GM15510 (cell line): Measurements from ENCODE around the gene KIZ.

Experiments used
- POLR2A ChIP-seq: IDR thresholded peaks from 3 replicates; pipeline ENCODE4 v1.6.1; 2011; ENCODE audit warnings: borderline replicate concordance; ENCODE audit not compliant: insufficient read length; ENCODE audit errors: extremely low read depth

KIZ gene

GRCh38 chr20:21174516-21175239, 48.8 kb downstream of the KIZ start:
- no peak for TF ChIP-seq POLR2A

DNA sequence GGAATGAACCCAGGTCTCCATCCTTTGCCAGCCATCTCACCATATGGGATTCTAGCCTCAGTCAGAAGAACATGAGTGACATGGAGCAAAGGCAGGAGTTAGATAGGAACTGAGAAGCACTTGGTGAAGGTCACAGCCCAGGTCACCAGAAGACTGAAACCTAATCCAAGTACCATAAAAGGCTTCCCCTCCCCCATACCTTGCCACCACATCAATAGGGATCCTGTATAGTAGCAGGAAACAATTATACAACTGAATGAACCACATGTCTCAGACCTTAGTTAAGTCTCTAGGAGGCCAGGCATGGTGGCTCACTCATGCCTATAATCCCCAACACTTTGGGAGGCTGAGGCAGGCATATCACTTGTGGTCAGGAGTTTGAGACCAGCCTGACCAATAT, 49.6 kb downstream of the KIZ start:
- no peak for TF ChIP-seq POLR2A

DNA sequence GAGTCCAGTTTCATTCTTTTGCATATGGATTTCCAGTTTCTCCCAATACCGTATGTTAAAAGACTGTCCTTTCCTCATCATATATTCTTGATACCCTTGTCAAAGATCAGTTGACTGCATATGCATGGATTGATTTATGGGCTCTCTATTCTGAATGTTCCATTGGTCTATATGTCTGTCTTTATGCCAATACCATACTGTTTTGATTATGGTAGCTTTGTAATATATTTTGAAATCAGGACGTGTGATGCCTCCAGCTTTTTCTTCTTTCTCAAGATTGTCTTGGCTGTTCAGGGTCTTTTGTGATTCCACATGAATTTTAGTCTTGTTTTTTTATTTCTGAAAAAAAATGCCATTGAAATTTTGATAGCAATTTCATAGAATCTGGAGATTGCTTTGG, 51.9 kb downstream of the KIZ start:
- TF ChIP-seq POLR2A: no peak

DNA sequence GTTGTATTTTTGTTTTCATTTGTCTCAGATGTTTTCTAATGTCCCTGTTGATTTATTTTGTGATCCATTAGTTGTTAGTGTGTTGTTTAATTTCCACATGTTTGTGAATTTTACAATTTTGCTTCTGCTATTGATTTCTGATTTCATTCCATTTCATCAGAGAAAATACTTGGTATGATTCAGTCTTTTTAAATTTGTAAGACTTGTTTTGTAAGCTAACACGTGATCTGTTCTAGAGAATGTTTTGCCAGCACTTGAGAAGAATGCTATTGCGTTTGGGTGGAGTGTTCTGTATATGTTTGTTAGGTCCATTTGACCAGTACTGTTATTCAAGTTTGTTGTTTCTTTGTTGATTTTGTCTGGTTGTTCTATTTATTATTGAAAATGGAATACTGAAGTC, 53.9 kb downstream of the KIZ start:
- TF ChIP-seq POLR2A: no peak

GRCh38 chr20:21180248-21180647, 54.4 kb downstream of the KIZ start:
- no peak for TF ChIP-seq POLR2A

GRCh38 chr20:21181028-21181427, 55.1 kb downstream of the KIZ start:
- no peak for TF ChIP-seq POLR2A

- no peak for TF ChIP-seq POLR2A
These were observed 57.1 kb downstream of the KIZ start for GRCh38 chr20:21182832-21183563.

- no peak for TF ChIP-seq POLR2A
These were observed 57.8 kb downstream of the KIZ start for GRCh38 chr20:21183722-21184121.

DNA sequence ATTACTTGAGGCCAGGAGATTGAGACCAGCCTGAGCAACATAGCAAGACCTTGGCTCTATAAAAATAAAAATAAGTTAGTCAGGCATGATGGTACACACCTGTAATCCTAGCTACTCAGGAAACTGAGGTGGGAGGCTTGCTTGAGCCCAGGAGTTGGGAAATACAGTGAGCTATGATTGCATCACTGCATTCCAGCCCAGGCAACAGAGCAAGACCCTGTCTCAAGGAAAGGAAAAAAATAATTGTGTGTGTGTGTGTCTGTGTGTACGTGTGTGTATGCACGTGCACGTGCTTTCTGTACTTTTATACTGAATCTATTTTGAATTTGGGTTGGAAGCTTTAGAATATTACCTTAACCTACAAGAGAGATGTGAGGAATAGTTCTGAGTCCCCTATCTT, 58.9 kb downstream of the KIZ start:
- no peak for TF ChIP-seq POLR2A

GRCh38 chr20:21185849-21186248, 60.0 kb downstream of the KIZ start:
- no peak for TF ChIP-seq POLR2A

GRCh38 chr20:21189761-21190523, 64.1 kb downstream of the KIZ start:
- TF ChIP-seq POLR2A: no peak

DNA sequence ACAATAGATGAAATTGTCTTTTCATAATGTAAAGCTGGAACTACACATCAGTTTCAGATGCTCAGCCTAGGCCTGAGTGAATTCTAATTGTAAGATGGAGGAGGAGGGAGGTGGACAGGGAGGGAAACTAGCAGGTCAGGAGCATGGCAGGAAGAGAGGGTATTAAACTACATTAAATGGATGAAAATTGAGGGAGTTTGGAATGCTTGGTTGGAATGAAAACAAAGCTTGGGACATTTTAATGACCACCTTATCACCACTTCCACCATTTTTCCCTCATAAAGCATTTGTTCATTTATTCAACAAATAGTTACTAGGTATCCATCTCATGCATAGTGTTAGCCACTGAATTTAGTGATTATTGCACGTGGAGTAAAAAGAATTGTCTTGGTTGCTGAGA, 65.0 kb downstream of the KIZ start:
- no peak for TF ChIP-seq POLR2A

DNA sequence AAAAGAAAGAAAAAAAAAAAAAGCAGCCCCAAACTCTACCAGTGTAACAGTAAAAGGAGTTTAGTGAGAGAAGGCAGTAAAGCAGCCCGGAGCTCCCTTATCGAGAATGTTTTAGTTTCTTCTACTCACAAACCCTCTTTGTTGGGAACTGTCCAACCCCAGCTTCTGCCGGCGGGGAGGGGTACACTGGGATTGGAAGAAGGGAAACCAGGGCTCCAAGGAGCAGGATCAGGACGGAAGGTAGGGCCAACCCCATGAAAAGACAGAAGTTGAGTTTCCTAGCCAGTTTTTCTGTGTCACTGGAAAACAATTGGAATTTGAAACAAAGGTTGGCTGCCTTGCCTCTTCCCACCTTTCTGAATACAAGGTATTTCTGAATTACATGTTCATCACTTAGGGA, 66.0 kb downstream of the KIZ start:
- TF ChIP-seq POLR2A: no peak

DNA sequence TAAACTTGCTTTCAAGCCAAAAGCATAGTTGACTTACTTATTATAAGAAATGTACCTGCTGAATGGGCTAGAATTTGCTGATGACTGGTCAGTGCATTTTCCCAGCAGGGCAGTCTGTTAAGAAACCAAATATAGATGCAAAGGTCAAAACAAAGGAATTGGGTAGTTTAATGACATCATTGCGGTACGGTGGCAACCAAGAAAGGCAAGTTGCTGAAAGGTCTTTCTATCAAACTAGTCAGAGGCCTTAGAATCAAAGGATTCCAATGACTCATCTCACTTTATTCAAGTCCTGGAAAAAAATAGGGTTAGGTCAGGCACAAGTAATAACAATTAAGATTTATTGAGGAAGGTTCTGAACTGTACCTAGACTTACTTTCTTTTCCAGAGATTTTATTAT, 76.4 kb downstream of the KIZ start:
- TF ChIP-seq POLR2A: no peak

DNA sequence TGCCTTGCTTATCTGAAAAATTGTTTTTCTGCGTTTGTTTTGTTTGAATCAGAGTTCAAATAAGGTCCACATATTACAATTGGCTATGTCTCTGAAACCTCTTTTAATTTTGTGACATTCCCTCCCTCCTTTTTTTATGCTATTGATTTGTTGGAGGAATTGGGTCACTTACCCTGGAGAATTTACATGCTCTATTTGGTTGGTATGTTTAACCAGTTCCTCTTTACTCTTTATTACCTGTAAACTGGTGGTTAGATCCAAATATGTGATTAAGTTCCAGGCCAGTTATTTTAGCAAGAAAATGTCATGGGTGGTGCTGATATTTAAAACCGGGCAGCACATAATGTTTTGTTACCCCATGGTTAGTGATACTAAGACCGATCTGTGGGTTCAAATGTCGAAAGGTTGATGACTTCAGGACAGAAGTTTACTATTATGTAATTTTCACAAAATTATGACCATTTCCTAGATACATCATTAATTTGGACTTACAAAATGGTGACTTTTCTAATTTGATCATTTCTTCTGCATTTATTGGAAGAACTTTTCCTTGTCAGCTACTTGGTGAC, 77.3 kb downstream of the KIZ start:
- TF ChIP-seq POLR2A: no peak

GRCh38 chr20:21206584-21206983, 80.7 kb downstream of the KIZ start:
- TF ChIP-seq POLR2A: no peak

DNA sequence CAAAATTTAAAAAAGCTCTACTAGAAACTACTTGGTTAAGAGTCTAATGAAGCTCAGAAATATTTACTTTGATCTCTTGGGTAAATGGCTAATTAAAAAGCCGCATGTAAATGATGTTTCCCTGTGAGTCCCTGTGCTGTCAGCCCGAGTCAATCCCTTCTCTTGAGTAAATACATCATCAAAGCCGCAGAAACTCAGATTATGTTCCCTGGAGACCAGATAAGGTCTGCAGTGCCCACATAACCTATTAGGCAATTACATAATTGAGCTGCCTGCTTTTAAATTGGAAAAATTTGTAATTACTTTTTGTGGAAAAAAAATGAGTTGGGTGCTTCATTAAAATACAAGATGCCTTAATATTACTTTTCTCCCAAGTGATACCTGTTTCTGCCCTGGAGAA, 83.1 kb downstream of the KIZ start:
- TF ChIP-seq POLR2A: no peak
